ENCODE measurements around the gene CEMP1. TPM values are rescaled to one million over a fixed set of nuclear protein-coding genes. Genes with fewer than 3 reads are reported as not detected.

Gene CEMP1
- total RNA-seq, 1 donor from 2014 or later, result not detected

GRCh38 chr16:2485811-2486507 lies 45.2 kb downstream of the CEMP1 start:
- no peak for DNase-seq
- Mint-ChIP-seq H3K36me3 (ENCODE audit: low read depth) (no peaks in the 10 kb centered on the region), H3K4me1 (peaks cover 13% of the 10 kb centered on the region), H3K9me3 (no peaks in the 10 kb centered on the region), H3K4me3 (no peak overlapping the region), H3K27me3 (no peaks in the 10 kb centered on the region), H3K27ac (no peak overlapping the region)
- intact Hi-C loops (cut with micrococcal nuclease), result loop anchor here (5.0 kb wide), 1 partner anchor 144 kb away; the partner anchor contains the start of gene ABCA3

GRCh38 chr16:2484898-2485508 lies 46.2 kb downstream of the CEMP1 start:
- DNase-seq, result no peak
- Mint-ChIP-seq H3K4me3 (no peak overlapping the region), H3K36me3 (ENCODE audit: low read depth) (no peaks in the 10 kb centered on the region), H3K9me3 (no peaks in the 10 kb centered on the region), H3K27me3 (no peaks in the 10 kb centered on the region), H3K27ac (no peak overlapping the region), H3K4me1 (peaks cover 13% of the 10 kb centered on the region)
- intact Hi-C loops (cut with micrococcal nuclease), result loop anchor here (5.0 kb wide), 1 partner anchor 143 kb away; the partner anchor contains the start of gene ABCA3

- DNase-seq, result no peak
- Mint-ChIP-seq H3K4me1 (peaks cover 13% of the 10 kb centered on the region), H3K36me3 (ENCODE audit: low read depth) (no peaks in the 10 kb centered on the region), H3K27me3 (no peaks in the 10 kb centered on the region), H3K27ac (no peak overlapping the region), H3K4me3 (no peak overlapping the region), H3K9me3 (no peaks in the 10 kb centered on the region)
- intact Hi-C loops (cut with micrococcal nuclease), result no loop called here
Observed at GRCh38 chr16:2483939-2484897, 47.0 kb downstream of the CEMP1 start.

- intact Hi-C loops (cut with micrococcal nuclease), result no loop called here
- no peak overlapping the region for H3K4me3 Mint-ChIP-seq
- H3K9me3 Mint-ChIP-seq, result no peaks in the 10 kb centered on the region
- DNase-seq, result no peak
- H3K27ac Mint-ChIP-seq, result no peak overlapping the region
- peaks cover 11% of the 10 kb centered on the region for H3K4me1 Mint-ChIP-seq
- no peaks in the 10 kb centered on the region for H3K36me3 Mint-ChIP-seq (ENCODE audit: low read depth)
- peaks cover under 1% of the 10 kb centered on the region for H3K27me3 Mint-ChIP-seq
Observed at GRCh38 chr16:2482708-2483534, 48.3 kb downstream of the CEMP1 start.

- intact Hi-C loops (cut with micrococcal nuclease), result no loop called here
- Mint-ChIP-seq H3K4me3 (no peak overlapping the region), H3K9me3 (no peaks in the 10 kb centered on the region), H3K27me3 (peaks cover 6% of the 10 kb centered on the region), H3K4me1 (peaks cover 11% of the 10 kb centered on the region), H3K27ac (no peak overlapping the region), H3K36me3 (ENCODE audit: low read depth) (no peaks in the 10 kb centered on the region)
- DNase-seq, result no peak
Observed at GRCh38 chr16:2482249-2482648, 49.0 kb downstream of the CEMP1 start.

GRCh38 chr16:2481676-2482075 lies 49.5 kb downstream of the CEMP1 start:
- Mint-ChIP-seq H3K27ac (no peak overlapping the region), H3K4me1 (peaks cover 7% of the 10 kb centered on the region)
- intact Hi-C loops (cut with micrococcal nuclease), result no loop called here

GRCh38 chr16:2480948-2481347 lies 50.3 kb downstream of the CEMP1 start:
- no peaks in the 10 kb centered on the region for H3K36me3 Mint-ChIP-seq (ENCODE audit: low read depth)
- peaks cover 12% of the 10 kb centered on the region for H3K27me3 Mint-ChIP-seq
- intact Hi-C loops (cut with micrococcal nuclease), result no loop called here
- H3K4me1 Mint-ChIP-seq, result peaks cover 8% of the 10 kb centered on the region
- DNase-seq, result no peak
- no peak overlapping the region for H3K4me3 Mint-ChIP-seq
- no peak overlapping the region for H3K27ac Mint-ChIP-seq
- H3K9me3 Mint-ChIP-seq, result no peaks in the 10 kb centered on the region

More at GRCh38 chr16:2481676-2482075, 49.5 kb downstream of the CEMP1 start:
- H3K9me3 Mint-ChIP-seq, result no peaks in the 10 kb centered on the region
- peaks cover 8% of the 10 kb centered on the region for H3K27me3 Mint-ChIP-seq
- no peak overlapping the region for H3K4me3 Mint-ChIP-seq
- no peaks in the 10 kb centered on the region for H3K36me3 Mint-ChIP-seq (ENCODE audit: low read depth)
- DNase-seq, result no peak

Other genes starting within 250 kb of the CEMP1 start
- gene ABCA3, start 190.7 kb downstream of the CEMP1 start, total RNA-seq, result 8.3 and 9.2 TPM in 2 replicates
- gene CCNF, start 102.0 kb downstream of the CEMP1 start, total RNA-seq, result 44.7 and 45.7 TPM in 2 replicates
- gene TEDC2, start 71.3 kb downstream of the CEMP1 start, total RNA-seq, result 40.7 and 41.7 TPM in 2 replicates
- not detected in 2 replicates for gene NTN3, start 60.1 kb downstream of the CEMP1 start, total RNA-seq
- 16.6 and 20.9 TPM in 2 replicates for gene TBC1D24, start 56.3 kb downstream of the CEMP1 start, total RNA-seq
- gene ATP6V0C, start 17.5 kb downstream of the CEMP1 start, total RNA-seq, result 105 and 122 TPM in 2 replicates
- gene AMDHD2, start 11.0 kb downstream of the CEMP1 start, total RNA-seq, result 34.1 and 37.5 TPM in 2 replicates
- gene PDPK1, start 6.6 kb upstream of the CEMP1 start, total RNA-seq, result 50.7 and 51.9 TPM in 2 replicates
- 54.4 and 57.0 TPM in 2 replicates for gene KCTD5, start 151.1 kb upstream of the CEMP1 start, total RNA-seq
- 1.8 and 2.0 TPM in 2 replicates for gene PRSS27, start 188.8 kb upstream of the CEMP1 start, total RNA-seq
- gene SRRM2, start 221.2 kb upstream of the CEMP1 start, total RNA-seq, result 635 and 680 TPM in 2 replicates
- gene ELOB, start 245.9 kb upstream of the CEMP1 start, total RNA-seq, result 241 and 259 TPM in 2 replicates

Measured in activated CD4-positive, alpha-beta T cell treated with anti-CD3 and anti-CD28 coated beads, Interleukin-2, amount 10 ng/mL, durations not matched to agents 24 days and 14 days (primary cell).